Fibroblast of villous mesenchyme (primary cell): ENCODE measurements around the gene RSPH9. TPM values are rescaled to one million over a fixed set of nuclear protein-coding genes. Genes with fewer than 3 reads are reported as not detected.

Source experiments
- DNase-seq: peaks from one replicate; pipeline ENCODE4 v3.0.0-alpha.2; 2010; ENCODE audit warnings: low read depth
- H3K4me3 ChIP-seq: 2 replicates; pipeline ENCODE4 v1.5.1; 2011; ENCODE audit warnings: low read depth, mild to moderate bottlenecking, low read length
- total RNA-seq: library from RNA; depleted of rRNA; stranded (reverse); fragments of >200 nt; gene quantifications from 2 replicates; pipeline ENCODE4 v1.2.3, GENCODE V29; 2012
- TF ChIP-seq, protein P1 (sequence below): IDR thresholded peaks from 2 replicates; pipeline ENCODE4 v1.5.1; 2012; ENCODE audit warnings: low read depth, mild to moderate bottlenecking, low read length; ENCODE audit not compliant: insufficient read depth

The RSPH9 gene
- total RNA-seq, 1 donor, result 0.86 TPM

- H3K4me3 ChIP-seq, result no peak overlapping the region
- peak; percentile 75 for DNase-seq
- TF ChIP-seq, protein P1, sequence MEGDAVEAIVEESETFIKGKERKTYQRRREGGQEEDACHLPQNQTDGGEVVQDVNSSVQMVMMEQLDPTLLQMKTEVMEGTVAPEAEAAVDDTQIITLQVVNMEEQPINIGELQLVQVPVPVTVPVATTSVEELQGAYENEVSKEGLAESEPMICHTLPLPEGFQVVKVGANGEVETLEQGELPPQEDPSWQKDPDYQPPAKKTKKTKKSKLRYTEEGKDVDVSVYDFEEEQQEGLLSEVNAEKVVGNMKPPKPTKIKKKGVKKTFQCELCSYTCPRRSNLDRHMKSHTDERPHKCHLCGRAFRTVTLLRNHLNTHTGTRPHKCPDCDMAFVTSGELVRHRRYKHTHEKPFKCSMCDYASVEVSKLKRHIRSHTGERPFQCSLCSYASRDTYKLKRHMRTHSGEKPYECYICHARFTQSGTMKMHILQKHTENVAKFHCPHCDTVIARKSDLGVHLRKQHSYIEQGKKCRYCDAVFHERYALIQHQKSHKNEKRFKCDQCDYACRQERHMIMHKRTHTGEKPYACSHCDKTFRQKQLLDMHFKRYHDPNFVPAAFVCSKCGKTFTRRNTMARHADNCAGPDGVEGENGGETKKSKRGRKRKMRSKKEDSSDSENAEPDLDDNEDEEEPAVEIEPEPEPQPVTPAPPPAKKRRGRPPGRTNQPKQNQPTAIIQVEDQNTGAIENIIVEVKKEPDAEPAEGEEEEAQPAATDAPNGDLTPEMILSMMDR, result no peak
These were observed 24.4 kb downstream of the RSPH9 start for GRCh38 chr6:43669050-43669921.

DNA sequence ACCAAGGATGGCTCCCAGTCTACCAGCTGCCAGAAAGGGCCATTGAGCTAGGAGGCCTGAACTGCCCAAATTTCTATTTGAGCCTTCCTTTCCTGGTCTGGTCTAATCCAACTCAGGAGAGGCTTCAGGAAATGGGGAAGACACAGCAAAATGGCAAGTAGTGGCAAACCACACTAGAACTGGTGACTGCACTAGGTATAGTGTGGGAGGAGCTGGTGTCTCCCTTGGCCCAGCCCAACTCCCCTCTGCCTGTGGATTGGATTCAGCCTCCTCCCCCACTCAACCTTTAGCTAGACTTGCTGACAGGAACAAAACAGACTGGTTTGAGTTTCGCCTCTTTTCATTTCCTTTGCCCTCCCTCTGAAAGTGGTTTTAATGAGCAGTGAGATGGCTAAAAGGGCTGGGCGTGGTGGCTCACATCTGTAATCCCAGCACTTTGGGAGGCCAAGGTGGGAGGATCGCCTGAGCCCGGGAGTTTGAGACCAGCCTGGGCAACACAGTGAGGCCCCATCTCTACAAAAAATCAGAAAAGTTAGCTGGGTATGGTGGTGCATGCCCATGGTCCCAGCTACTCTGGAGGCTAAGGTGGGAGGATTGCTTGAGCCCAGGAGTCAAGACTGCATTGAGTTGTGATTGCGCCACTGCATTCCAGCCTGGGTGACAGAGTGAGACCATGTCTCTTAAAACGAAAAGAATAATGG is 25.2 kb downstream of the RSPH9 start:
- H3K4me3 ChIP-seq, result no peak overlapping the region
- TF ChIP-seq, protein P1, result no peak
- DNase-seq, result peak; percentile 9

DNA sequence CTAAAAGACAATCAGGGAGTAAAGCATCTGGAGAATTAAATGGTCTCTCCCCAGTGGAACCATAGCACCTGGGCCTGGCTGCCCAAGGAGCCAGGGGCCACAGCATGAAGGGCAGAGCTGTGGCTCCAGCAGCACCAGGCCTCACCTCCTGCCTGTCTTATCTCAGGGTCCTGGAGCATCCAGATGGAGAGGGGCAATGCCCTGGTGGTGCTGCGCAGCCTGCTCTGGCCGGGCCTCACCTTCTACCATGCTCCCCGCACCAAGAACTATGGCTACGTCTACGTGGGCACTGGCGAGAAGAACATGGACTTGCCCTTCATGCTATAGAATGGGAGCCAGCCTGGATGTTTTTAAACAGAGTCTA is 25.8 kb downstream of the RSPH9 start:
- no peak for DNase-seq
- no peak overlapping the region for H3K4me3 ChIP-seq
- TF ChIP-seq, protein P1, result no peak

DNA sequence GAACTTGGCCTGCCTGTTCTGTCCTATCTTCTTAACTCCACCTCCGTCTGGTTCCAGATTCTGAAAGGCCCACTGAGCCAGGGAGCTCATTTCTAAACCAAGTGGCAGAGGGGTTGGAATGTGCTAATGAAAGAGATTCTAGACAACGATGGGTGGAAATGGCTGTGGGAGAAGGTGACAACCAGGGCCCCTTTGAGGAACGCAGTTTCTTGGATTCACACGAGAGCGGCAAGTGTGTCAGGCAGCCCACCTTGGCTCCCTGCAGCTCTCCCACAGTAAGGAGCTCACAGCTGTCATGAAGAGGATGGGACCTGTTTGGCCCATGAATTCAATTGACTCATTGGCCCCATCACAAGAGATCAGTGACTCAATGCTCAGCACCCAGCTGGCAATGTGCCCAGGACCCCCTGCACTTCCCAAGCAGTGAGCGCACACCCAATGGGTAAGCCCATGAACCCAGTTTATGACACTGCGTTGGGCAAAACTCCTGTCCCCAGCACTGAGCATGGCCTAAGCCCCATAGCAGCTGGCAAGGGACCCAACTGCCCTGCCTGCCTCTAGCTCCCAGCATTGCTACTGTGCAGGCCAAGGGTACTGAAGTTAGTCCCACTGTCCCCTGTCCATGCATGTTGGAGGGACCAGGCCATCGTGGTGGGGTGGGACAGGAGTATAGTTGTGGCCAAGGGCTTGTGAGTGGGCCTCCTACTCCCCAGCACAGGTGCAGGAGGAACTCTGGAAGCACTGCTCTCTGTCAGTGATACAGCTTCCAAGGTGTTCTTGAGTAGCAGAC is 26.4 kb downstream of the RSPH9 start:
- no peak for DNase-seq
- TF ChIP-seq, protein P1, result no peak
- H3K4me3 ChIP-seq, result no peak overlapping the region

- no peak for DNase-seq
- TF ChIP-seq, protein P1, result no peak
- H3K4me3 ChIP-seq, result no peak overlapping the region
These were observed 27.2 kb downstream of the RSPH9 start for GRCh38 chr6:43671801-43672690.
